Measurements from ENCODE around the gene CLTB. TPM values are rescaled to one million over a fixed set of nuclear protein-coding genes. Genes with fewer than 3 reads are reported as not detected.
"Not testable (repeated sequence)": the region's sequence is repeated elsewhere in the genome, so short reads cannot be mapped to it uniquely, and the experiment has no call there.

CLTB gene
- polyA plus RNA-seq, 5 donors, result 37.7 to 68.3 (median 45.7) TPM

GRCh38 chr5:176432707-176433106 is 16.4 kb upstream of the CLTB start:
- no peak for DNase-seq

- no peak for DNase-seq
Observed at GRCh38 chr5:176429972-176430371, 13.6 kb upstream of the CLTB start.

DNA sequence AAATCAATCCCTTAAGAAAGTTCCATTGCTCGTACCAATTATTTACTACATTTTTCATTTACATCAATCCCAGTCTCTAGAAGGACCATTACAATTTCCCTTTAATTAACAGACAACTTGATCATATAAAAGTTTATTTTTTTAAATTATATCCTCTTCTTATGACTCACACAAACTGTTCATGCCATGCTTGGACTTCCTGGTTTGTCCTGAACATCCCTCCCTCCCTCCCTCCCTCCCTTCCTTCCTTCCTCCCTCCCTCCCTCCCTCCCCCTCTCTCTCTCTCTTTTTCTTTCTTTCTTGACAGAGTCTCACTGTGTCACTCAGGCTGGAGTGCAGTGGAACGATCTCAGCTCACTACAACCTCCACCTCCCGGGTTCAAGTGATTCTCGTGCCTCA is 11.6 kb upstream of the CLTB start:
- no peak for DNase-seq

DNA sequence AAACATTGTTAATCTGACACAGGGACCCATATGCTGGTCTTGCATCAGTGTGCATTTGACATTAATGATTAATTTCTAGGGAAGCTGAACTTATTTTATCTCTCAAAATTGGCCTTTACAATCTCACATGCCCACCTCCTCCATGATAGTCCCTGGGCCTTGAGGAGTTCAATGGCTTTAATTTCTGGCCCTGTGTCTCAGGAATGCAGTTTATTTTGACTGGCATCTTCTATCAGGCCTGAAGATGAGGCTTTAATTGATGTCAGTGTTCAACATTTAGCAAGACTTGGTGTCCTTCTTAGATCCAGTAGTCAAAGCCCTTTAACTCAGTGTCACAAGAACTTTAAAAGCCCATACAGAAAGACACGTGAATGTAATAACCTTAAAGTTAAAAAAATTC is 10.5 kb upstream of the CLTB start:
- DNase-seq, result no peak

GRCh38 chr5:176425791-176426190 is 9.5 kb upstream of the CLTB start:
- no peak for DNase-seq

- no peak for DNase-seq
Observed at GRCh38 chr5:176425138-176425537, 8.8 kb upstream of the CLTB start.

- DNase-seq, result no peak
Observed at GRCh38 chr5:176424181-176424580, 7.8 kb upstream of the CLTB start.

- no peak for DNase-seq
Observed at GRCh38 chr5:176420972-176421544, 4.7 kb upstream of the CLTB start.

- no peak for DNase-seq
Observed at GRCh38 chr5:176420086-176420485, 3.7 kb upstream of the CLTB start.

- DNase-seq, result no peak
Observed at GRCh38 chr5:176418251-176418650, 1.9 kb upstream of the CLTB start.

GRCh38 chr5:176416965-176417364 is 626 bp upstream of the CLTB start:
- DNase-seq, result no peak

DNA sequence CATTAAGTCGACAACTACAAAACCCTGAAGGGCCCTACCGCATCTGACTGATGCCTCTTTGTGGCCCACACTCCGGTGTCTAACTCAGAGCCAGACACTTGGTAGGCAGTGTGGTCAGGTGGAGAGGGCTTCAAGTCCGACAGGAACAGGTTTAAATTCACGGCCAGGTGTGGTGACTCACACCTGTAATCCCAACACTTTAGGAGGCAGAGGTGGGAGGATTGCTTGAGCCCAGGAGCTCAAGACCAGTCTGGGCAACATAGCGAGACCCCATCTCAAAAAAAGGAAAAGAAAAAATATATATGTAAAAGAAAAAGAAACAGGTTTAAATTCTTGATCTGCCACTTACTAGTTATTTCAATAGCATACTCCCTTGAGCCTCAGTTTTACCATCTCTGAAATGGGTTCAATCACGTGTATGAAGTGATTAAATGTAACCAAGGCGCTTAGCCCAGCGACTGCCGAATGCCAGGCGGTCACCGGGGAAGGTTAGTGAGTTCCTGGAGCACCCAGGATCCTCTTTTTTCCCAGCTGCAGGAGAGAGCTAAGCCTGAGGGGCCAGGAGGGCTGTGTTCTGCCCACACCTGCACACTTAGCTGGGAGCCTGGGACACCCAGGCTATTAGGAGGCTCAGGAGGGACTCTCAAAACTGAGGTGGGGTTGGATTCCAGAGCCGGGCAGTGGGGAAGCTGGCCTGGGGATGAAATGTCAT is 943 bp downstream of the CLTB start:
- no peak for DNase-seq

GRCh38 chr5:176414704-176415103 is 1.6 kb downstream of the CLTB start:
- no peak for DNase-seq

- DNase-seq, result no peak
Observed at GRCh38 chr5:176413709-176414191, 2.6 kb downstream of the CLTB start.

DNA sequence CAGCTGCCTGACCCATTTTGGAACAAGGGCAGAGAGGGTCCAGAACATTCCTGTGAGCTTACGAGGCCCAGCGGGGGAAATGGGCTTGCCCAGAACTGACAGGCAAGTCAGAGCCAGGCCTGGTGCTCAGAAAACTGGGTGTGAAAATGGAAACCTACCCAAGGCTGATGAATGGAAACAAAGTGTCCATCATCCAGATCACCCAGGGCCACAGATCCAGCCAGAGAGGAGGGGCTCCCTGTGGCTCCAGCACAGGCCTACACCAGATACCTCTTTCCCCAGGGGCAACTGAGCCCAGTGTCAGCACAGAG is 3.1 kb downstream of the CLTB start:
- no peak for DNase-seq

GRCh38 chr5:176412517-176413254 is 3.7 kb downstream of the CLTB start:
- no peak for DNase-seq

- DNase-seq, result no peak
Observed at GRCh38 chr5:176410486-176411180, 5.7 kb downstream of the CLTB start.

DNA sequence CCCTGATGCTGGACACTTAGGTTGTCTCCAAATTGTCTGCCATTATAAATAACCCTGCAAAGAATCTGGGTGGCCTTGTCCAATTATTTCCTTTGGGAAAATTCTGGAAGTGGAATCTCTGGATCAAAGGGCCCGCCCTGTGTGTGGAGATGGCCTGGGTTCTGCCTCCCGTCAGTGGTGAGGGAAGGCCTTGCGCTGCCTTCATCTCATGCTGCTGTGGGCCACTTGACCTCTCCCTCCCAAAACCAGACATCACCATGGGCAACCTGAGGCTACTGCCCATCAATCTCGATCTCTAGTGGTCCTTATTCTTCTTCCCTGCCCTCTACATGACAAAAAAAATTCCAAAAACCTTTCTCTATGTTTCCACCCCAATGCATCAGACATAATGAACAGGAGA is 6.6 kb downstream of the CLTB start:
- DNase-seq, result no peak

GRCh38 chr5:176408590-176408989 is 7.7 kb downstream of the CLTB start:
- no peak for DNase-seq

GRCh38 chr5:176408252-176408573 is 8.1 kb downstream of the CLTB start:
- DNase-seq, result not testable (repeated sequence)

DNA sequence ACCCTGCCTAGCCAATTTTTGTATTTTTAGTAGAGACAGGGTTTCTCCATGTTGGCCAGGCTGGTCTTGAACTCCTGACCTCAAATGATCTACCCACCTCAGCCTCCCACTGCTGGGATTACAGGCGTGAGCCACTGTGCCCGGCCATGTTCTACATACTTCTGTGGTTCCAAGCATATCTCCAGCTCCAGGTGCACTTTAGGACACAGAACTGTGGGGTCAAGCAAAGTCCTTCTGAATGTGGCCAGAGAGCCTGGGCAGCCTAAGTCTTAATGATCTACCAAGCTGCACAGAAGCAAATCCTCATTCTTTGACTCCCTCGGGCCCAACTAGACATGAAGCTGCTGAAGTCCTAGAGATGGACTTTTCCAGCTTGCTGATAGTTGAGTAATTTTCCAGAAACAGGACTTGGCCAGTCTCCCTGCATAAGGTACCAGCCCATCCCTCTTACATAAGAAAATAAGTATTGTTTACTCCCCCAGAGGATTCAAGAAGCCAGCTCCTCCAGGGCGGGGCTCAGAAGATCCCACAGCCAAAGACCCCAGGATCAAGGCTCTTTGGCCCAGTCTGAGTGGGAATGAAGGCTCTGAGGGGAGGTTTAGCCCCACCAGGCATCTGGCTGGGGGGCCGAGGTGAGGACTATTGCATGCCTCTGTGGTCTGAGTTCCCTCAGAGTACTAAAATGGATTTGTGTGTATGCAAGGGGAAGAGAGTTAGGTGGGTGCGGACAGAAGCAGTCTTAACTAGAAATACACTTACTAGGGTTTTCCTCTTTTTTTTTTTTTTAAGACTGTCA is 8.7 kb downstream of the CLTB start:
- DNase-seq, result no peak
